ENCODE data around the gene NOTUM.

- TF ChIP-seq CTCF (IDR thresholded peaks at IDR 0.05) (no peak), POLR2A (IDR thresholded peaks at IDR 0.05) (no peak), EP300 (IDR thresholded peaks at IDR 0.05) (no peak)
Observed at GRCh38 chr17:81996232-81996756, 35.3 kb upstream of the NOTUM start.
